NOMO-1 treated with dmso at 0.1 percent for 144 hours (cell line): Measurements from ENCODE around the gene GOLGA6L10.
"Not testable (repeated sequence)": the region's sequence is repeated elsewhere in the genome, so short reads cannot be mapped to it uniquely, and the experiment has no call there.

Experiments
- DNase-seq: peaks from one replicate; lab custom pipeline; 2025; ENCODE audit not compliant: unreplicated experiment; lab: John Stamatoyannopoulos, UW

The GOLGA6L10 gene, protein sequence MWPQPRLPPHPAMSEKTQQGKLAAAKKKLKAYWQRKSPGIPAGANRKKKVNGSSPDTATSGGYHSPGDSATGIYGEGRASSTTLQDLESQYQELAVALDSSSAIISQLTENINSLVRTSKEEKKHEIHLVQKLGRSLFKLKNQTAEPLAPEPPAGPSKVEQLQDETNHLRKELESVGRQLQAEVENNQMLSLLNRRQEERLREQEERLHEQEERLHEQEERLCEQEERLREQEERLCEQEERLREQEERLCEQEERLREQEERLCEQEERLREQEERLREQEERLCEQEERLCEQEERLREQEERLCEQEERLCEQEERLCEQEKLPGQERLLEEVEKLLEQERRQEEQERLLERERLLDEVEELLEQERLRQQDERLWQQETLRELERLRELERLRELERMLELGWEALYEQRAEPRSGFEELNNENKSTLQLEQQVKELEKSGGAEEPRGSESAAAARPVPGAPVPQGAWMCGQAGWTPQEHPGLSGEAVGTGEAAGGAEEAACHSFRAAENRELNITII

DNA sequence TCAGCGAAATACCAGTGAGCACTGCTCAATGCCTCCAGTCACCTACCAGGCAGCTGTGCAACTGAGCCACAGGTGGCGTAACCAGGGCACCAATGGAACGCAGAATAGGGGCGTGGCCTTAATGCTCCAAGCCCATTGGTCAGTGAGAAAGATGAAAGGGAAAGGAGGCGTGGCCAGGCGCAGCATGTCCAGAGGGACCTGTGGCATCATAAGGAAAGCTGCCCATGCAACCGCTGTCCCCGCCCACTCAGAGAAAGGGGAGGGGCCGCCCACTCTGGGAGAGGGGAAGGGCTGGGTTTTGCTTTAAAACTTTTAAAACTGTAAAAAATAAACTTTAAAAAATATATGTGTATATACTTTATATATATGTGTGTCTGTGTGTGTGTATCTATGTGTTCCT lies at the start of gene GOLGA6L10:
Gene GOLGA6L10, minus strand, starts transcription at position 101 of the 400 bp plus-strand sequence. Its CDS starts 100 bp downstream, at position 1.
- not testable (repeated sequence) for DNase-seq

- DNase-seq = no peak
These were observed 49.5 kb upstream of the GOLGA6L10 start for GRCh38 chr15:82398785-82399184.

DNA sequence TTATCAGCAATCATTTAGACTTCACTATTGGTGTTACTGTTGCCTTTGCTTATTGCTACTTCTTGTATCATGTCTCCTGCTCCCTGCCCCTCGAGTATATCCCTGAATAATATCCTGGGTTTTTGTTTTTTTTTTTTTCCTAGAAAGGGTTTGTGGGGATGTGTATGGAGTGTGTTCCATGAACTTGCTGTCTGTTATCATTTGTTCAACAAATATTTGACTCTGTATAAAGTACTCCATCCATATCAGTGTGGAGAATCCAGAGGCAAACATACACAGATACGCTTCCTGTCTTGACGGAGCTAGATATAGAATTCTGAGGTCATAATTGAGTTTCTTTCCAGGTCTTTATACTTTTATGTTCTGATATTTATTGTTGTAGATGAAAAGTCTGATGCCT lies 48.5 kb upstream of the GOLGA6L10 start:
- no peak for DNase-seq

DNA sequence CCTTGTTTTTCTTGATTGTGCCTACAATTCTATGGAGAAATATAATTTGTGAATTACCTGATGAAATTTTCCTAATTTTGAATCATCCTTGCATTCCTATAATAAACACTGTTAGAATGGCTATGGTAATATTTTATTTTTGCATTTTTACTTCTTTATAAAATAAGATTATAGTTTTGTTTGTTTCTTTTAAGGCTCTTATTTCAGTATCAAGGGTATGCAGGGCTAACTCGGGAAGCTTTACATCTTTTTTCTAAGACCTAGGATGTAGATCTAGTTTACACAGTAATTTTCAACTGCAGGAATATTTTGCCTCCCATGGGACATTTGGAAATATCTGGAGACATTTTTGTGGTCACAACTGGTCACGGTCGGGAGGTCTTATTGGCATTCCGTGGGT lies 46.5 kb upstream of the GOLGA6L10 start:
- DNase-seq = not testable (repeated sequence)

DNA sequence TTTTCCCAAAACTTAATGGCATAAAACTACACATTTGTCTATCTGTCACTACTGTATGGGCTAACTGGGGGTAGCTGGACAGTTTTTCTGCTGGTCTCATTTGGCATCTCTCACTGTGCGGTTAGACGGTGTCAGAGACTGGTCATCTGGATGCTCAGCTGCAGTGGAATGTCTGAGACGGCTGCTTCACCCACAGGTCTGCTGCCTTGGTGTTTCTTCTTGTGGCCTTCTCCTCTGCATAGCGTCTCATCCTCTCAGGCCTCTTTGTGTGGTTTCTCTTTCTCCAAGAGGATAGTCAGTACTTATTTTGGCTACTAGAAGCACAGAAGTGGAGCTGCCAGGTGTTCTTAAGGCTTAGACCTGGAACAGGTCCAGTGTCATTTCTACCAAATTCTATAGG lies 44.4 kb upstream of the GOLGA6L10 start:
- no peak for DNase-seq

DNA sequence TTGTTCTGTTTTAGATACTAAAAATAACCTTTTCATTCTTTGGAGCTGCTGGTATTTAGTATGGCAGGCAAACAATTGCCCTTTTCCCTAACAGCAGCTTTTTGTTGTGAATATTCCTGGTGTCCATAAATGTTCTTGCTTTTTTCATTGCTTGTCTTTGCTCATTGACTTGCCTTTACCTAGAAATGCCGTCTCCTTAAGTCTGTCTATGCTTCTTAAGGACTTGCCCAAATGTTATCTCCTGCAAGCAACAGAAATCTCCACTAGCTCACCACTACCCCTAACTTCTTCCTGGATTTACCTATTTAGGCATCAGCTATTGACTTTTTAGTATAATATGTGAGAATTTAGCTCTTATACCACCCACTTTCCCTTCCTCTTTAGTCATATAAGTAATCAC lies 42.8 kb upstream of the GOLGA6L10 start:
- DNase-seq = not testable (repeated sequence)

- not testable (repeated sequence) for DNase-seq
These were observed 40.9 kb upstream of the GOLGA6L10 start for GRCh38 chr15:82390152-82390551.

GRCh38 chr15:82387209-82387608 lies 37.9 kb upstream of the GOLGA6L10 start:
- not testable (repeated sequence) for DNase-seq

DNA sequence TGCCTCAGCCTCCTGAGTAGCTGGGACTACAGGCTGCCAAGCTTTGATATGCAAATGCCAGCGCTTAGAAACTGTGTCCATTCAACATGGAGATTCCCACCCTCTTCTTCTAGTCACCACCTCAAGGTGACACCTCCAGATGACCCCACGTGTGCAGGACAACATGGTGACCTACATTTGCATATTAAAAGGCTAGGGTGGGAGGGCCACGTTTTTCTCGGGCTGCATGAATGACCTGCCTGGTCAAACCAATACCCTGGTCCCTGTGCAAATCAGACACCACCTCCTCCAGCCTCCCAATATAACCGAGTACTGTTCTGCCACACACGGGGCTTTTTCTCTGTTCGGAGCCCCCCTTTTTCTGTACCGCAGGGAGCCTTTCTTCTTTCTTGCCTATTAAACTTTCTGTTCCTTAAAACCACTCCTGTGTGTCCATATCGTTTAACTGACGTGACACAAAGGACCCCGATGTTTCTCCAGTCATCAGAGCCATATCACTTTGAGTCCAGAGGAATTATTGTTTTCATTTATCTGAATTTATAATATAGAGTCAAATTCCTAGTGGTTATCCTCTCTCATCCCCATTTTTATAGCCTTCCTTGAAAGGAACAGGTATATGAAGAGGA lies 32.2 kb upstream of the GOLGA6L10 start:
- DNase-seq = not testable (repeated sequence)

GRCh38 chr15:82379552-82379951 lies 30.3 kb upstream of the GOLGA6L10 start:
- not testable (repeated sequence) for DNase-seq

- not testable (repeated sequence) for DNase-seq
These were observed 24.4 kb upstream of the GOLGA6L10 start for GRCh38 chr15:82373661-82374060.

GRCh38 chr15:82371656-82372055 lies 22.4 kb upstream of the GOLGA6L10 start:
- DNase-seq = no peak

DNA sequence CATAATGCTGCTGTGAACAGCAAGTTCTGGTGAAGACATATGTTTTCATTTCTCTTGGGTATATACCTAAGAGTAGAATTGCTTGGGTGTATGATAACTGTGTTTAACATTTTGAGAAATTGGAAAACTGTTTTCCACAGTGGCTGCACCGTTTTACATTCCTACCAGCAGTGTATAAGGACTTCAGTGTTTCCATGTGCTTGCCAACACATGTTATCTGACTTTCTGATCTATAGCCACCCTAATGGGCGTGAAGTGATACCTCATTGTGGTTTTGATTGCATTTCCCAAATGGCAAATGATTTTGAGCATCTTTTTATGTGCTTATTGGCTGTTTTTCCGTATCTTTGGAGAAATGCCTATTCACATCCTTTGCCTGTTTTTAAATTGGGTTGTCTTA lies 18.5 kb upstream of the GOLGA6L10 start:
- not testable (repeated sequence) for DNase-seq

- not testable (repeated sequence) for DNase-seq
These were observed 16.5 kb upstream of the GOLGA6L10 start for GRCh38 chr15:82365692-82366323.

DNA sequence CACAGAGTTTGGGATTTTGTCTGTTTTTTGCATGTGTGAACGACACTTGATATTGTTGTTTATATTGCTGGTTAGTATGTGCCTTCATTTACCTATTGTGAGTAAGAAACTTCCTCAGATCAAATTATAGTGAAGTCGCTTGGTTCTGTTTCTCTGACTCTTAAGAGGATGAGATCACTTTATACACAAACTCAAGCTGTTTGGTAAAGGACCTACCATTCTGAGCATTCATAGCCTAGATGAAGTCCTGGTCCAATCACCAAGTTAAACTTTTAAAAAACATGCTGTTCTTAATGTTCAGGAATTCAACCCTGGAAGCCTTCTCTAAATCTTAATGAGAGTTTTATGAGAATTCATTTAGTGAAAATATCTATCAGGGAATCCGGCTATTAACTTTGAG lies 15.3 kb upstream of the GOLGA6L10 start:
- not testable (repeated sequence) for DNase-seq

- DNase-seq = not testable (repeated sequence)
These were observed 13.5 kb upstream of the GOLGA6L10 start for GRCh38 chr15:82362790-82363189.

DNA sequence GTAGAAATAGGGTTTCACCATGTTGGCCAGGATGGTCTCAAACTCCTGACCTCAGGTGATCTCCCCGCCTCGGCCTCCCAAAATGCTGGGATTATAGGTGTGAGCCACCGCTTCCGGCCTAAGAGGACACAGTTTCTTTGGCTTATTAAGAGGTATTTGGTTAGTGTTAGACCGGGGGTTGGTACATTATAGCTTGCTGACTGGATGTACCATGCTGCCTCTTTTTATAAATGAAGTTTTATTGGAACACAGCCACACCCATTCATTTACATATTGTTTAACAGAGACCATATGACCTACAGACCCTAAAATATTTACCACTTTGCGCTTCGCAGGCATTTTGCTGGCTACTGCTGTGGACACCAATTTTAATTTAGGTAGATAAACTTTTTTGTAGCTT lies 11.3 kb upstream of the GOLGA6L10 start:
- not testable (repeated sequence) for DNase-seq

GRCh38 chr15:82355055-82355454 lies 5.8 kb upstream of the GOLGA6L10 start:
- DNase-seq = not testable (repeated sequence)

DNA sequence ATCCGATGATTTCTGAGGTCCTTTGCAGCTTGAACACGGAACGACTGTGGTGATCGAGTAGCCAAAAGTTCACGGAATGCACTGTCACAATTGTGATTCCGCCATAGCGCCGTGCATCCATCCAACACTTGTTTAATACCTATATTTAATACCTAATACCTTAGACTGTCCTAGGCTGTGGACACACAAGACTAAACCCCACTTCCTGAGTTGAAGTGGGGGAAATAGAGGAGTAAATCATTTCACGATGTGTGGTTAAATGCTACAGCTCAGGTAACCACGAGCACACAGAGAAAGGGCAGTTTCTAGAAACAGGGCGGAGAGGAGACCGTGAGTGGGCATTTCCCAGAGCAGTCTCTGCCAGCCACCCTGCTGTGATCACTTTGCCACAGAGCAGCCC lies 5.3 kb upstream of the GOLGA6L10 start:
- DNase-seq = not testable (repeated sequence)

GRCh38 chr15:82347645-82348044 lies 1.6 kb downstream of the GOLGA6L10 start:
- DNase-seq = not testable (repeated sequence)

DNA sequence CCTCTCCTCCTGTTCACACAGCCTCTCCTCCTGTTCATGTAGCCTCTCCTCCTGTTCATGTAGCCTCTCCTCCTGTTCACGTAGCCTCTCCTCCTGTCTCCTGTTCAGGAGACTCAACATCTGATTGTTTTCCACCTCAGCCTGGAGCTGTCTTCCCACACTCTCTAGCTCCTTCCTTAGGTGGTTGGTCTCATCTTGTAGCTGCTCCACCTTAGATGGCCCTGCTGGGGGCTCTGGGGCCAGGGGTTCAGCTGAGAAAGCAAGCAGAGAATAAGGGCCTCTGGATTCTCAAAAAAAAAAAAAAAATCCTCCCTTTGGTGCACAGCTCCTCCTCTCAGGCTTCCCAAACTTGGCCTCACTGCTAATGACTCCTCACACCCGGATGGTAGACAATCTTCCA lies 4.1 kb downstream of the GOLGA6L10 start:
- not testable (repeated sequence) for DNase-seq
